ENCODE measurements around the gene SEBOX. TPM values are rescaled to one million over a fixed set of nuclear protein-coding genes. Genes with fewer than 3 reads are reported as not detected.

Gene SEBOX
- total and polyA plus RNA-seq, 2 experiments from 2014 or later, result 0.44 TPM; not detected in 1

GRCh38 chr17:28317099-28317965 is 47.7 kb downstream of the SEBOX start:
- Histone ChIP-seq H3K9me3 (ENCODE audit: low read depth) (no peaks in the 10 kb centered on the region), H3K4me3 (no peak overlapping the region), H3K4me1 (ENCODE audit: low read depth) (peaks cover 13% of the 10 kb centered on the region), H3K27me3 (no peaks in the 10 kb centered on the region), H3K36me3 (no peaks in the 10 kb centered on the region), H3K27ac (no peak overlapping the region)
- TF ChIP-seq, protein P1, sequence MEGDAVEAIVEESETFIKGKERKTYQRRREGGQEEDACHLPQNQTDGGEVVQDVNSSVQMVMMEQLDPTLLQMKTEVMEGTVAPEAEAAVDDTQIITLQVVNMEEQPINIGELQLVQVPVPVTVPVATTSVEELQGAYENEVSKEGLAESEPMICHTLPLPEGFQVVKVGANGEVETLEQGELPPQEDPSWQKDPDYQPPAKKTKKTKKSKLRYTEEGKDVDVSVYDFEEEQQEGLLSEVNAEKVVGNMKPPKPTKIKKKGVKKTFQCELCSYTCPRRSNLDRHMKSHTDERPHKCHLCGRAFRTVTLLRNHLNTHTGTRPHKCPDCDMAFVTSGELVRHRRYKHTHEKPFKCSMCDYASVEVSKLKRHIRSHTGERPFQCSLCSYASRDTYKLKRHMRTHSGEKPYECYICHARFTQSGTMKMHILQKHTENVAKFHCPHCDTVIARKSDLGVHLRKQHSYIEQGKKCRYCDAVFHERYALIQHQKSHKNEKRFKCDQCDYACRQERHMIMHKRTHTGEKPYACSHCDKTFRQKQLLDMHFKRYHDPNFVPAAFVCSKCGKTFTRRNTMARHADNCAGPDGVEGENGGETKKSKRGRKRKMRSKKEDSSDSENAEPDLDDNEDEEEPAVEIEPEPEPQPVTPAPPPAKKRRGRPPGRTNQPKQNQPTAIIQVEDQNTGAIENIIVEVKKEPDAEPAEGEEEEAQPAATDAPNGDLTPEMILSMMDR (IDR thresholded peaks at IDR 0.05; ENCODE audit: low read depth, low read length), result no peak
- DNase-seq (ENCODE audit: low read depth in 1 of 2, low spot score in 1 of 2), result no peak

- H3K9me3 ChIP-seq (ENCODE audit: low read depth), result no peaks in the 10 kb centered on the region
- H3K27ac ChIP-seq, result no peak overlapping the region
- TF ChIP-seq, protein P1 (IDR thresholded peaks at IDR 0.05; ENCODE audit: low read depth, low read length), result no peak
- H3K4me3 ChIP-seq, result no peak overlapping the region
- no peak for DNase-seq (ENCODE audit: low read depth in 1 of 2, low spot score in 1 of 2)
- H3K36me3 ChIP-seq, result no peaks in the 10 kb centered on the region
- H3K27me3 ChIP-seq, result no peaks in the 10 kb centered on the region
- H3K4me1 ChIP-seq (ENCODE audit: low read depth), result peaks cover 13% of the 10 kb centered on the region
Measured at GRCh38 chr17:28315846-28316705, 48.9 kb downstream of the SEBOX start.

- no peak overlapping the region for H3K4me3 ChIP-seq
- TF ChIP-seq, protein P1 (IDR thresholded peaks at IDR 0.05; ENCODE audit: low read depth, low read length), result no peak
- H3K36me3 ChIP-seq, result no peaks in the 10 kb centered on the region
Measured at GRCh38 chr17:28313841-28314240, 51.2 kb downstream of the SEBOX start.

More at GRCh38 chr17:28313841-28314240, 51.2 kb downstream of the SEBOX start:
- H3K27ac ChIP-seq, result no peak overlapping the region
- peaks cover 4% of the 10 kb centered on the region for H3K4me1 ChIP-seq (ENCODE audit: low read depth)
- no peak for DNase-seq (ENCODE audit: low read depth in 1 of 2, low spot score in 1 of 2)
- no peaks in the 10 kb centered on the region for H3K27me3 ChIP-seq
- H3K9me3 ChIP-seq (ENCODE audit: low read depth), result no peaks in the 10 kb centered on the region

Other genes with a start within 250 kb of the SEBOX start
- 40.3 and 81.1 TPM in 2 replicates for gene TMEM97, start 46.0 kb downstream of the SEBOX start, total RNA-seq
- 65.7 and 140 TPM in 2 replicates for gene TMEM97, start 46.0 kb downstream of the SEBOX start, polyA plus RNA-seq
- 41.9 and 45.6 TPM in 2 replicates for gene IFT20, start 29.7 kb downstream of the SEBOX start, total RNA-seq
- 69.5 and 73.8 TPM in 2 replicates for gene IFT20, start 29.7 kb downstream of the SEBOX start, polyA plus RNA-seq
- gene TNFAIP1, start 29.4 kb downstream of the SEBOX start, total RNA-seq, result 35.4 and 56.5 TPM in 2 replicates
- 30.9 and 35.7 TPM in 2 replicates for gene TNFAIP1, start 29.4 kb downstream of the SEBOX start, polyA plus RNA-seq
- 124 and 164 TPM in 2 replicates for gene POLDIP2, start 7.7 kb downstream of the SEBOX start, total RNA-seq
- 141 and 147 TPM in 2 replicates for gene POLDIP2, start 7.7 kb downstream of the SEBOX start, polyA plus RNA-seq
- gene VTN, start 5.1 kb upstream of the SEBOX start, total RNA-seq, result 4.3 and 5.2 TPM in 2 replicates
- gene VTN, start 5.1 kb upstream of the SEBOX start, polyA plus RNA-seq, result 3.4 and 5.6 TPM in 2 replicates
- 11.5 and 13.4 TPM in 2 replicates for gene SARM1, start 6.5 kb upstream of the SEBOX start, total RNA-seq
- gene SARM1, start 6.5 kb upstream of the SEBOX start, polyA plus RNA-seq, result 5.5 and 8.9 TPM in 2 replicates
- 10.5 and 11.6 TPM in 2 replicates for gene SLC46A1, start 41.0 kb upstream of the SEBOX start, total RNA-seq
- 5.6 and 8.4 TPM in 2 replicates for gene SLC46A1, start 41.0 kb upstream of the SEBOX start, polyA plus RNA-seq
- not detected in 2 replicates for gene SLC13A2, start 108.4 kb upstream of the SEBOX start, total RNA-seq
- gene SLC13A2, start 108.4 kb upstream of the SEBOX start, polyA plus RNA-seq, result not detected in 2 replicates
- 0.06 and 0.18 TPM in 2 replicates for gene FOXN1, start 141.1 kb upstream of the SEBOX start, total RNA-seq
- not detected in 2 replicates for gene FOXN1, start 141.1 kb upstream of the SEBOX start, polyA plus RNA-seq
- gene UNC119, start 187.4 kb upstream of the SEBOX start, total RNA-seq, result 124 and 125 TPM in 2 replicates
- gene UNC119, start 187.4 kb upstream of the SEBOX start, polyA plus RNA-seq, result 73.3 and 101 TPM in 2 replicates
- gene PIGS, start 206.3 kb upstream of the SEBOX start, total RNA-seq, result 107 and 114 TPM in 2 replicates
- 121 and 122 TPM in 2 replicates for gene PIGS, start 206.3 kb upstream of the SEBOX start, polyA plus RNA-seq
- gene ALDOC, start 211.7 kb upstream of the SEBOX start, total RNA-seq, result 183 and 334 TPM in 2 replicates
- gene ALDOC, start 211.7 kb upstream of the SEBOX start, polyA plus RNA-seq, result 112 and 177 TPM in 2 replicates
- gene SPAG5, start 233.8 kb upstream of the SEBOX start, total RNA-seq, result 9.8 and 52.7 TPM in 2 replicates
- gene SPAG5, start 233.8 kb upstream of the SEBOX start, polyA plus RNA-seq, result 27.0 and 84.6 TPM in 2 replicates
- gene RSKR, start 249.0 kb upstream of the SEBOX start, total RNA-seq, result 7.3 and 16.2 TPM in 2 replicates
- 2.8 and 3.5 TPM in 2 replicates for gene RSKR, start 249.0 kb upstream of the SEBOX start, polyA plus RNA-seq